Measurements from ENCODE around the gene ZNF580.

Gene ZNF580

DNA sequence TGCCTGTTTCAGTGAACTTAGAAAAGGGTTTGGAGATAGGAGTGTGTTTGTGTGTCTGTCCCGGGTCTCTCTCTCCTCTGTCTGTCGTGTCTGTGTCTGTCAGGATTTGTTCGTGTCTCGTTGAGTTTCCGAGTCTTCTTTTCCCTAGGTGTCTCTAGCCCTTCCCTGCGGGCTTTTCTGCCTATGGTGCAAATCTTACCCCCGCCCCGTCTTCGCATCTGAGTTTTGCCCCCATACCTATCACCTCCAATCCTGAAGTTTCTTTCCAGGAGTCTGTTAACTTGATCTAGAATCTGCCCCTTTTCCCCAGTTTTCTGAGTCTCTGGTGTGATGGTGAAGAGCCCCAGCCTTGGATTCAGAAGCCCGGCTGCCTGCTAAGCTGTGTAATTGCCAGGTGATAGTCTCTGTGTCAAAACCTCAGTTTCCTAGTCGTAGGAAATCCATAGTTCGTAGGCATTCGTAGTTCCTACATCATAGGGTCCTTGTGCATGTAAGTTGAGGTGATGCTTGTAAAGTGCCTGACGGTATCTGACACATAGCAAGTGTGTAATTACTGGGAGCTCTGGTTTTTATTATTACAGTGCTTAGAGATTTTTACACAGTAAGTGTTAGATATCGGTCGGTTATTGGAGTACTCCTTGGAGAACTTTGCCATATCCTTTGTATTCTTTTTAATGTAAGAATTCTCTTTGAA is 35.0 kb downstream of the ZNF580 start:
- no peak for DNase-seq (ENCODE audit: low read depth in 1 of 2, low spot score in 1 of 2)

DNA sequence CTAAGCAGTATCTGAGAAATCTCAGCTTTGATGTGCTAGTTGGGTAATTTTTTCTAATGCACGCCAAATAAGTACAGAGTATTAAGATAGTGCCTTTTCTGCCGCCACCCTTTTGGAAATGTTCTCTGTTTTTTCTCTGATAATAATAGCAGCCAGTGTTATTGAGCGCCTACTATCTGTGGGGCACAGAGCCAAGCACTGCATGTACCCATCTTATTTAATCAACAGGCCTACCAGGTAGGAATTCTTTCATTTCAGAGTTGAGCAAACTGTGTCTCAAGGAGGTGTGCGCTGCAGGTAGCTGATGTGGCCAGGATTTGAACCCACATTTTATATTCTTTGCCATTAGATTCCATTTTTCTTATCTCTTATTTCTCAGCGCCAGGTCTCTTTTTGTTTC is 35.6 kb downstream of the ZNF580 start:
- no peak for DNase-seq (ENCODE audit: low read depth in 1 of 2, low spot score in 1 of 2)

DNA sequence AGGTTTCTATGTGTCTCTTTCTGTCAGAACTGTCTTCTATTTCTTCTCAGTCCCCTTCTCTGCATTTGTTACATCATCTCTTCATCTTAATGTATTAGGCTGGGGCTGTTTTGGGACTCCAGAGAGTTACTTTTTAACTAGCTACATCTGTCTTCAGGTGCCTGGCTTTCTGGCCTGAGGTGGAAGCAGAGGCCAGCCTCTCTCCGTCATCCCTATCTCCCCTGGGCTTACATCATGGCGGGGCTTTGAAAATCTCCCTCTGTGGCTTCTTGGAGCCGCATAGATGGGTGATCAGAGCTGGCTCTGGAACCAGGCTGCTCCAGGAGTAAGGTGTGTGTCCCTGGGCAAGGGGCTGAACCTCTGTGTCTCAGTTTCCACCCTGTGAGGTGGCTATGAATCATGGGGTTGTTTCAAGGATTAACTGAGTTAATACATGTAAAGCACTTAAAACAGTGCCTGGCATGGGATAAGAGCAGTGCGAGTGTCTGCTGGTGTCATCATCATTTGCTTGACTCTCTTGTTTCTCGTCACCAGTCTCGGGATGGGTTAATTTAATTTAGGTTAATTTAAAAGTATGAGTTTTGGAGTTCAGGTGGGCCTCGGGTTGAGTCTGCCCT is 36.2 kb downstream of the ZNF580 start:
- DNase-seq (ENCODE audit: low read depth in 1 of 2, low spot score in 1 of 2), result no peak

DNA sequence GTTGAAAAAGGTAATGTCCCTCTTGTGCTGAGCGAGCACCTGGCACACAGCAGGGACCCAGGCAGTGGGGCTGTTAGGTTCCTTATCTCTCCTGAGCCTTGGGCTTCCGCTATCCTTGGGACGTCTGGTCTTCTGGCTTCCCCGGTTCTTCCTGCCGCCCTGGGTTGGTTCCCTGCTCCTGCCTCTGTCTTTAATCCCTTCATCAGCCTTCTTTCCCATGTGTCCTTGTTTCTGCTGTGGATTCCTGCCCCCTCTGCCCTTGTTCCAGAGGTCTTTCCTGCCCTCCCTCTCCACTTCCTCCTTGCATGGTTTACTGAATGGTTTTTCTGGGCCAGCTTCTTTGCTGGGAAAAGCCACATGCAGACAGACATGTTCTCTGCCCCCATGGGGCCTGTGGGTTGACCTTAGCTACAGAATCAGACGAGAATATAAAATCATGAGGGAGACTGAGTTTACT is 36.8 kb downstream of the ZNF580 start:
- no peak for DNase-seq (ENCODE audit: low read depth in 1 of 2, low spot score in 1 of 2)

DNA sequence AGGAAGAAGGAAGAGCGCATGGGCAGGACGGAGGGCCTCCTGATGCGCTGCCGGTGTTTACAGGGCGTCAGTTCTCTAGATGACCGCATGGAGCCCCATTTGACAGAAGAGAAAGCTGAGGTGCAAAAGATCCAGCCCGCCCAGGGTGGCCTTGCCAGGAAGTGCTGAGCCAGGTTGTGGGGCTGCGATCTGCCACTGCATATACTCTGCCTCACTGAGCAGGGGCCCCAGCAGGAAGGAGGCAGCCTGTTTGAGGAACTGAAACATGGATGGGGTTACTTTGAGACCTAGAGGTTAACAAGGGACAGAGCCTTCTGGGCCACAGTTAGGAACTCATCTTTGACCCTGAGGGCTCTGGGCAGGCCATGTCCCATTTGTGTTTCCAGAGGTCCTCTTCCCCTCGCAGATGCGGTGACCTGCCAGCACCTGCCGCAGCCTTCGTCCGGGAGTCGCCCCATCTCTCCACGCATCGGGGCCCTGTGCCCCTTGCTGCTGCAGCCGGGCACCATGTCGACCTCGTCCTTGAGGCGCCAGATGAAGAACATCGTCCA is 37.4 kb downstream of the ZNF580 start:
- DNase-seq (ENCODE audit: low read depth in 1 of 2, low spot score in 1 of 2), result no peak

DNA sequence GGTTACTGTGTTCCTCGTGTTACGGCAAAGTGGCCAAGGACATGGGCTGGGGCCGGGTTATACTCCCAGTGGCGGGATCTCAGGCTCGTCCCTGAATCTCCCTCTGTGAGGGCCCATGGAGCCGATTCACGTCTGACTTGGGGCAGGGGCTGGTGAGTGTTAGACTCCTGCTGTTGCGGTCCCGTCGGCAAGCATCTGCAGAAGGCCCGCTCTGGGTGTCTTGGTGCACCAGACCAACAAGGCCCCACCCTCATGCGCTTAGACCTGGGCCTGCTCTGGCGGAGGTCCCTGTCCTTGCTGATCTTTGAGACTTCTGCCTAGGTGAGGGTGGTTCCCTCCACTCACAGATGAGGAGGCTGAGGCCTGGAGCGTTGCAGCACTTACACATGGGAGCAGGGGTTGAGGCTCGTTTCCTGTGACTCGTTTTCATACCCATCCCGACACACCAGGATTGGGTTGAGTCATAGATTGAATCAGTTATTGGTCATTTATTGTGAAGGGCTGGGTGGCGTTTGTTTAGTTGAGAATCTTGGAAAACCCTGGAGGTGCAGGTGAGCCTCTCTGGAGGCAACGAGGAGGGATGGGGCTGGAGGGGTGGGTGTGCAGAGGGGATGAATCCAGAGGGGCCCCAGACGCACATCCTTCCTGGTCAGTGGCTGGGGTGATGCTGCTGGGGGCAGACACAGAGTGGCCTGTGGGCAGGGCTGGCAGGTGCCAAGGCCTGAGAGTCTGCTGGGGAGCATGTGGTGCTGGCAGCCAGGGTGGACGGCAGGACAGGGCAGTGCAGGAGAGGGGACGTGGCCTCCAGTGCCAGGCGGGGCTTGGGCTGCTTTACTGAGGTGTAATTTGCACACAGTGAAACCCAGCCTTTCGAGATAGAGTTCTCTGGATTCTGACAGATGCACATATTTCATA is 38.8 kb downstream of the ZNF580 start:
- no peak for DNase-seq (ENCODE audit: low read depth in 1 of 2, low spot score in 1 of 2)

DNA sequence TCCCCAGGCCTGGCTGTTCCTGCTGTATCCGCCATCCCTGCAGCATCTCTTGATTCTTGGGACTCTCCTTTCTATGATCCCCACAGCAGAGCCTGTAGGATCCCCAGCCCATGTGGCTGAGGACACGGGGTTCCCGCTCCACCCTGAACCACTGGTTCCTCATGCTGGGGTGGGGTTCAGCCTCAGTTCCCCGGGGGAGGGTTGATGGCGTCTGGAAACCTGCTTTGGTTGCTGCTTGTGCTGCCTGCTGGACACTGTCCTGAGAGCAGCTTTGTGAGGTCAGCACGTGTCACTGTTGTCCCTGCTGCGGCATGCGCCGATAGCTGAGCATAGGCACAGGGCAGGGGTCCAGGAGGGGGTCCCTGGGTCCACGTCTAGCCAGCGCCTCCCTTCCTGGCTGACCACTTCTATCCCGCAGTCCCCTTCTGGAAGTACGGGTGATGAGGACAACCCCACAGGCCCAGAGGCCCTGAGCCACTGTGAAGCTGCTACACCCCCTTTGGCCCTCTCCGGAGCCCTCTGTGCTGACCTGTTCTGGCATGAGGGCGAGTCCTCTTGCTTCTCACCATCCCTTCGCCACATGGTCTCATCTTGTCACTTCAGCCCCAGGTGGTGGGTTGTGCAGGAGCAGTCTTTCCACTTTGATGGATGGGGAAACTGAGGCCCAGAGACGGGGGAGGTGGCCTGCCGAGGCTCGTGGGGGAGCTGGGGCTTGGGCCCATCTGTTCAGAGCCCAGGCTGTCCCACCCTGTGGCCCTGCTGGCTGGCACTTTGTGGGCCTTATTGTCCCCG is 39.7 kb downstream of the ZNF580 start:
- no peak for DNase-seq (ENCODE audit: low read depth in 1 of 2, low spot score in 1 of 2)

DNA sequence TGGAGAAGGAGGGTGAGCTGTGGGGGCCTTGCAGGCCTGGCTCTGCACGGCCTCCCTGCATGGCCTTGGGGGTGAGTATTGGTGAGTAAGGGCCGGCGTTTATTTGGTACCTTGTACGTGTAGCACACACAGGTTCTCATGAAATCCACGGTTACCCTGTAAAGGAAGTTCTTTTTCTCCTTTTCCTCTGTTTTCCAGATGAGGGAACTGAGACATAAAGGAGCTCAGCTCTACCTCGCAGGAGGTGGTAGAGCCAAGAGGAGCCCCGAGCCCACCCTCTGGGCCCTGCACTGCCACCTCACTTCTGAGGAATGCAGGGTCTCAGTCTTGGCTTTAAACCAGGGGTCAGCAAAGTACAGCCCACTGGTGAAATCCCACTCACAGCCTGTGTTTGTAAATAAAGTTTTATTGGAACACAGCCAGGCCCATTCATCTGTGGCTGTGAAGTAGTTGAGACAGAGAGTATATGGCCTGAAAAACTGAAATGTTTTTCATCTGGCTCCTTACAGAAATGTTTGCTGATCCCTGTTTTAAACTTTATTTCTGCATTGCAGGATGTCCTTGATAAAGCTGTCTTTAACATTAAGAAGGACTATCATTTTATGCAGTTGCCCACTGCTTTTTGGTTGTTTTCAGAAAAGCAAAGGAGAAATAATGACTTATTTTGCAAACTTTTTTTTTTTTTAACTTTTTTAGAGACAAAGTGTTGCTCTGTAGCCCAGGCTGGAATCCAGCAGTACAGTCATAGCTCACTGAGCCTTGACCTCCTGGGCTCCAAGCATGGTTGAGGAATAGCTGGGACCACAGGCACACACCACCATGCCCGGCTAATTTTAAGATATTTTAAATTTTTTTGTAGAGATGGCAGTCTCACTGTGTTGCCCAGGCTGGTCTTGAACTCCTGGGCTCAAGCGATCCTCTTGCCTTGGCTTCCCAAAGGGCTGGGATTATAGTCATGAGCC is 40.6 kb downstream of the ZNF580 start:
- no peak for DNase-seq (ENCODE audit: low read depth in 1 of 2, low spot score in 1 of 2)

DNA sequence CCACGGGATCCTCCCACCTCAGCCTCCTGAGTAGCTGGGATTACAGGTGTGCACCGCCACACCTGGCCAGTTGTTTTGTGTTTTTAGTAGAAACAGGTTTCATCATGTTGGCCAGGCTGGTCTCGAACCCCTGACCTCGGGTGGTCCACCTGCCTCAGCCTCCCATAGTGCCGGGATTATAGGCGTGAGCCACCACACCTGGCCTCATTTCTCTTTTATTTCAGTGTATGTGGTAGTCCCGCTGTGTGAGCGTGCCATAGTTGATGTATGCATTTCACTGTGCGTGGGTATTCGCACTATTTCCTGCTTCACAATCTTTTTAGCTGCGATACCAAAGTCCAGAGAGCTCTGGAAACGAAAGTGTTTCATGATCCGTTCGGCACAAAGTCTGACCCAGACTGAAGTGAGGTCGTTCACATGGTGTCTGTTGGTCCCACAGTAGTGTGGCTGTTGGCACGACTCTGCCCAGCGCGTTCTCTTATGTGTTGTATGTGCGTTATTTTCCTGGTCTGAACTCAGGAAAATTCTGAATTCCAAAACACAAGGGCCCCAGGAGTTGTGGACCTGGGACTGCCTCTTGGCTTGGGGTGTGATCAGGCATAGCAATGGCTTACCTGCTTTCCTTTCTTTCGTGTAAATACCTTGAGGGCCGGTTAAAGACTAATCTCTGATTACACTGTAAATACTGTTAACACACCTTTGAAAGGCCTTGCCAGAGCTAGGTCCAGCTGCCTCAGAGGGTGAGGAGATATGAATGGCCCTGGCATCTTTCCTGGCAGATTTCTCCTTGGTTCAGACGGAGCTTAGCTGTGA is 42.9 kb downstream of the ZNF580 start:
- no peak for DNase-seq (ENCODE audit: low read depth in 1 of 2, low spot score in 1 of 2)

DNA sequence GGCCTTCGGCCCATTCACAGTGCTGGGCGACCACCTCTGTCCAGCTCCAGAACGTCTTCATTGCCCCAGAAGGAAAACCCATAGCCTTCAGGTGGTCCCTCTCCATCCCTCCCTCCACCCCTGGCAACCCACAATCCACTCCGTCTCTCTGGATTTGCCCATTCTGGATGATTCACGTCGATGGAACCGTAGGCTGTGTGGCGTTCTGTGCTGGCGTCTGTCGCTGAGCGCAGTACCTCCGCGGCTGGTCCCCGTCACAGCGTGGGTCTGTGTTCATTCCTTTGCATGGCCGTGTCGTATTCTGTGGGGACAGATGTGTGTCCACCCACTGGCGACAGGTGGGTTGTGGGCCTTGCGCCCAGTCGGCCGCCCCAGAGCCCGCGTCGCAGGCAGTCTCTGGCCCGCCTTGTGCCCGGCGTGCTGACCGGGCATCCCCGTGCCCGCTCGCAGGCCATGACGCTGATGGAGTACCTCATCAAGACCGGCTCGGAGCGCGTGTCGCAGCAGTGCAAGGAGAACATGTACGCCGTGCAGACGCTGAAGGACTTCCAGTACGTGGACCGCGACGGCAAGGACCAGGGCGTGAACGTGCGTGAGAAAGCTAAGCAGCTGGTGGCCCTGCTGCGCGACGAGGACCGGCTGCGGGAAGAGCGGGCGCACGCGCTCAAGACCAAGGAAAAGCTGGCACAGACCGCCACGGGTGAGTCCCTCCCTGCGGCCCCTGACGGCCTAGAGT is 44.3 kb downstream of the ZNF580 start:
- DNase-seq (ENCODE audit: low read depth in 1 of 2, low spot score in 1 of 2), result no peak

DNA sequence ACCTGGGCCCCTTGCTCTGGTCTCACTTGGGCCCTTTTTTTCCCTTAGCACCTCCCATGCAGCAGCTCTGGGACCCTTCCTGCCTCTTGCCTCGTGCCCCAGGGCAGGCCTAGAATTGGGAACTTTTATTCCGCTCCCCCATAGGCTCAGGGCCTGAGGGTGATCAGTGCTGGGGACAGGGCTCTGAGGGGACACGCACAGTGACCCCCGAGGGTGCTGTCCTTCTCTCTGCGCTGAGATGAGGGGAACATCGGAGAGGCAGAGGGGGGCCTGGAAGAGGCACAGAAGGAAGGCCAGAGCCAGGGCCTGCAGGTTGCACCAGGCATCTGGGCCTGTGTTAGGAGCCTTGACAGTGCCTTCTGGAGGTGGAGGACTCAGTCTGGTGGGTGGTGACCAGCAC is 45.0 kb downstream of the ZNF580 start:
- no peak for DNase-seq (ENCODE audit: low read depth in 1 of 2, low spot score in 1 of 2)

DNA sequence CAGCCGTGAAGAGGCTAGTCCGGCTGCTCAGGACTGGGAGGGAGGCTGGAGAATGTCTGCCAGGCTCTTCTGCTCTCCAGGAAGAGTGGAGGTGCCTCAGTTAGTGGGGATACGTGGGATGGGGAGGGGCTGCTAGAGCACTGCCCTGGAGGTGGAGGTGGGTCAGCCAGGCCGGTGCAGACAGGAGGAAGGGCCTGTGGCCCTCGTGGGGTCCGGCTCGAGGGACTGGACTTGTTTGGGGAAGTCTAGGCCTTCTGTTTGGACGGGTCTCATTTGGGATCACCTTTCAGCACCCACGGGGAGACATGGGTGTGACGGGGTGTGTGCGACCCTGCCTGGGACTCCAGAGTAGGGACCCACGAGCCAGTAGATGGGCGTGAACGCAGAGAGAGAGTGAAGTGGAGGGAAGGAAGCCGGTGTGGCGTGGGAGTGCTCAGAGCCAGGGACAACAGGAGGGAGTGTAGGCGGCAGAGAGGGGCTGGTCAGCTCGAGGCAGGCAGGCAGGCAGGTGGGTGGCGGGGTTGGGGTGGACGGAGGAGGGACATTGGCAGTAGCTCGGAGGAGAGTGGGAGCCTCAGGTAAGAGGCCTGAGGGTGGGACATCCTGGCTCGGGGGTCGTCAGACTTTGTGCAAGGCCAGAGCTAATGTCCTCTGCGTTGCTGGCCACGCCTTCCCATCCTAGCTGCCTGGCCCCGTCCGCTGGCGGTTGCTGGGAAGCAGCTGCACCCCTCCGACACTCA is 45.7 kb downstream of the ZNF580 start:
- DNase-seq (ENCODE audit: low read depth in 1 of 2, low spot score in 1 of 2), result no peak

DNA sequence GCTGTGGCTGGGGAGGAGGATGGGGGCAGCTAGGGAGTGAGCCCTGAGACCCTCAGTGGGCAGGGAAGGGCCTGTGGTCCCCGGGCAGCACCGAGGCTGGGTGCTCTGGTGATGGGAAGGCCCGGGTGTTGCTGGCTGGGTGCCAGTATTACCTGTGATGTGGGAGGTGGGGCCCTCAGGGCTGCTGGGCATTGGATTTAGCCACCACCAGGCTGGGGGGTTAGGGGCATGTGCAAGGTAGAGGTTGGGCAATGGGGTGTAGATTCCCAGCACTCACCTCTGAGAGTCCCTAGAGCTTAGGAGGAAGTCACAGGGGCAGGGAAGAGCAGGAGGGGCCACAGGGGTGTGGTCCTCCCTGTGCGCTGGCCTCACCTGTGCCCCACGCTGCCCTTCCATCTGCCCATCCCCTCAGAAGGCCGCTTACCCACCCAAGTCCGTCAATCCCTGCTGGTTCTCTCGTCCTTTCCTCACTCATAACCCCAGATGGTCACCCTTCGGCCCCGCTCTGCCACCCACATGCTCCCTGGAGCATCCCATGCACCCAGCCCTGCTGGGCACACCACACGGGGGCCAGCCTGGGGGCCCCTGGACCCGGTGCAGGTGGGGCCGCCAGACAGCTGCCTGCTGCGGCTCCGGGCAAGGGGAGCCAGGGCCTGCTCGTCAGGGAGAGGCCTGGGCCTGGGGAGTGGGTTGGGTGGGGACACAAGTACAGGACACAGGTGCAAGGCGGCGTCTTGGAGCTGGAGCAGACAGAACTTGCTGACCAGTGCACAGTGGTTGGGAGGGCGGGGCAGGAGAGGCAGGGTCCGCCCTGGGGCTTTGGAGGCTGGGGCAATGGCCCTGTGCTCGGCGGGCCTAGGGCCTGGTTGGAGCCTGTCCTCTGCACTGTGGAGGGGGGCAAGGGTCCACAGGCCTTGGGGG is 46.7 kb downstream of the ZNF580 start:
- no peak for DNase-seq (ENCODE audit: low read depth in 1 of 2, low spot score in 1 of 2)

DNA sequence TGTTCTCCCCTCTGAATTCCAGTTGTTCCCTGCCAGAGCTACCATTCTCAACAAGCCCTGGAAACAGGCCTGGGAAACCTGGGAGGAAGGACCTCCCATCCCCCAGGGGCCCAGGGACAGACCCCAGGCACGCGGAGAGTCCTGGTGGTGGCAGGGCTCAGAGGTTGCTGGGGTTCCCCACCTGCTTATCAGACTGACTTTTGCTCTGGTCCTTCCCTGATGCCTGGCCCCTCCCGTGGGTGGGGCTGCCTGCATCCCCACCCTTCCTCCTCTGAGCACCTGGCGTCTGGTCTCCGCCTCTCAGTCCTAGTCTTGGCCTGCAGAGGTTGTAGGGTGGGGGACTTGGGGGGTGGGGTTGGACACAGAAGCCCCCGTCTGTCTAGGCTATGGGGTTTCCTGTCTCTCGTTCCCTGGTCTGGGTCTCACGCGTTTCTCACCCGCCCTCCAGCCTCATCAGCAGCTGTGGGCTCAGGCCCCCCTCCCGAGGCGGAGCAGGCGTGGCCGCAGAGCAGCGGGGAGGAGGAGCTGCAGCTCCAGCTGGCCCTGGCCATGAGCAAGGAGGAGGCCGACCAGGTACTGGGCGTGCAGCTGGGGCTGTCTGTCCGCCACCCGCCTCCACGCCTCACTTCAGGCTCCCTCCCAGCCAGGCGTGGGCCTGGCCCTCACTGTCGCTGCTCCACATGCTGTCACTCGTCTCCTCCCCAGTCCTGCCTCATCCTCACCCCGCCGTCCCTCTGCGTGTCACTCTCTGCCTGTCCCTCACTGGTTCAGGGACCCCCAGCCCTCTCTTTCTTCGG is 47.8 kb downstream of the ZNF580 start:
- DNase-seq (ENCODE audit: low read depth in 1 of 2, low spot score in 1 of 2), result no peak

DNA sequence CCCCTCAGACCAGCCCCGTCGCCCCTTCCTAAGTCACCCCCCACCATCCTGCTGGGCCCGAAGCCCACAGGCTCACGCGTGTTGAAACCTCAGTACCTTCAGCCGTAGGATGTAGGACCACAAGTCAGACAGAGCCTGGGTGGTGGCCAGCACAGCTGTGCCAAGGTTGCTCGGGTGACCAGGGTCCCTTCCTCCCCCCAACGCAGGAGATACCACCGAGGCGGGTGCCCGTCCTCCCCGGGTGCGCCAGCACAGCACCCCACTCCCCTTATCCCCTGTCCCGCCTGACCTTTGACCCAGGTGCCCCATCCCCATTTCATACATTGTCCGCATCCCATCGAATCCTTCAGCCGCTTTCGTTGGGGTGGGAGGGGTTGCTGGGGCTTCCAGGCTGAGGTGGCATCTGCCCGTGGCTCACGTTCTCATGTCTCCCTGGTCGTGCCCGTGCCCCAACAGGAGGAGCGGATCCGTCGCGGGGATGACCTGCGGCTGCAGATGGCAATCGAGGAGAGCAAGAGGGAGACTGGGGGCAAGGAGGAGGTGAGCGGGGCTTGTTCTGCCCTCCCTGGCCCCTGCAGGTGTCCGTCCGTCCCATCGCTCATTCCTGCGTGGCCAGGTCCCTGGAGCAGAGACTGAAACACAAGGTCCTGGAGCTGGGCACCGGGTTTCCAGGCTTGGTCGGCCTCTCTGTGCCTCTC is 48.8 kb downstream of the ZNF580 start:
- DNase-seq (ENCODE audit: low read depth in 1 of 2, low spot score in 1 of 2), result no peak
